HG03521 (cell line): ENCODE measurements around the gene EIF2B4.

ENCODE experiments used
- ATAC-seq: cut with Tn5 transposase; IDR thresholded peaks from one replicate; pipeline ENCODE4 v1.9.1; 2021; ENCODE audit warnings: mild to moderate bottlenecking, moderate library complexity; ENCODE audit not compliant: unreplicated experiment

Gene EIF2B4

DNA sequence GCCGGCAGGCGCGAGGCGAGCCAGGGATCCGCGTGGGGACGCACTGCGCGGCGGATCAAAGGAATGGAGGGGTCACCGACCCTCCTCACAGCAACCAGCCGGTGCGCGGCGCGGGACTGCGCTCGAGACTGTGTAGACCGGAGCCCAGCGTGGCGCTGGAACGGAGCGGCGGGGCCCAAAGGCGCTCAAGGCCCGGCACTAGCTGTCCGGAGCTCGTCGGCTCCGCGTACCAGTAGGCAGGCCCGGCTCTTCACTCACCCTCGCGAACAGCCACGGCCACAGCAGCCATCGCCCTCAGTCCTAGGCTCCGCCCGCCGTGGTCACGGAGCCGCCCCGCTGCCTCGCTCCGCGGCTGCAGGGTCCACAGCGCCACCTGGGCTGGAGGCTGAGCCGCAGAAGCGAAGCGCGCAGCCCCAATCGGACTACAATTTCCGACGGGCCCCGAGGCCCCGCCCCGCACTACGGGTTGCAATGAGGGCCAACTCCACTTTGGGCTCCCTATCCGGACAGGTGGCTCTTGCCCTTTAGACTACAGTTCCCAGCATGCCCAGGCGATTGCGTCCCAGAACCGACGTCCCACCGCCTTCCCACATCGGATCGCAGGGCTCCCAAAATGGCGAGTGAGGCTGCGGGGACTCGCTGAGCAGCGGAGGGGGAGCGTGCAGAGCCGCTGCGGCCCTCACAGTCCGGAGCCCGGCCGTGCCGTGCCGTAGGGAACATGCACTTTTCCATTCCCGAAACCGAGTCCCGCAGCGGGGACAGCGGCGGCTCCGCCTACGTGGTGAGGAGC is at the start of gene EIF2B4, which contains the start of gene SNX17:
EIF2B4 (minus strand) TSS at position 313 of the 790 bp plus-strand sequence; CDS start at position 289, 24 bp downstream.
SNX17 (plus strand) TSS at position 591 of the 790 bp plus-strand sequence; CDS start at position 719, 128 bp downstream.
- ATAC-seq = peak; percentile 90

DNA sequence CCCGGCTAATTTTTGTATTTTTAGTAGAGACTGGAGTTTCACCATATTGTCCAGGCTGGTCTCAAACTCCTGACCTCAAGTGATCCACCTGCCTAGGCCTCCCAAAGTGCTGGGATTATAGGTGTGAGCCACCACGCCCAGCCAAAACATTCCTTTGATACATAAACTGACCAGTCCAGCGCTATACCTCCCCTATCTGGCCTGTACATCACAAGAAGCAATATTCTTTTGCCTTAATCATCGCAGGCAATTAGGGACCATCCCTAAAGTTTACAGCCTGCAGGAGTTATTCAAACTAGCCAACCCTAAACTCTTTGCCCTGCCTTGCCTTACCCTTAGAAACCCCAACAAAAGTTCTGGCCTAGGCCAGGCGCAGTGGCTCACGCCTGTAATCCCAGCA is 46.0 kb upstream of the EIF2B4 start:
- no peak for ATAC-seq

DNA sequence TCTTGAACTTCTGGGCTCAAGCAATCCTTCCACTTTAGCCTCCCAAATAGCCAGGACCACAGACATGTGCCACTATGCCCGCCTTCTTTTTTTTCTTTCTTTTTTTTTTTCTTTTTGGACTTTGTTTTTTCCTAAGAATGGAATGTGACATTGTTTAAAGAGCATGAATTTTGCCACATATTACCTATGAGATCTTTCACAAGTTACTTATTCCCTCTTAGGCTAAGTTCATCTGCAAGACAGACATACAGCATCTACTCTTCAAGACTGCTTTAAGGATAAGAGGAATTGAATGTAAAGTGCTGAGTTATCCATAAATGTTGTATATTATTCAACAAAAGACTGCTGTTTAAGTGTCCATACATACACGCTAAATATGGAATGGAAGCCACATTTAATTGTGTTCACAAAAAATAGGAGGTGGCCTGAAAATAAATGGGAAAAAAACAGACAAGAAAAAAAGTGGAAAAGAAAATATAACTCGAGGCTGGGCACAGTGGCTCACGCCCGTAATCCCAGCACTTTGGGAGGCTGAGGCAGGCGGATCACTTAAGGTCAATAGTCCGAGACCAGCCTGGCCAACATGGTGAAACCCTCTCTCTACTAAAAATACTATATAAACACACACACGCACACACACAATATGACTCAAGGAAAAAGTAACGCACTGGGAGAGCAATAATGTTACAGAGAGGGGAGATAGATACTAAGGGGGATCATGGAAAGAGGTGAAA is 42.4 kb upstream of the EIF2B4 start:
- ATAC-seq = no peak

DNA sequence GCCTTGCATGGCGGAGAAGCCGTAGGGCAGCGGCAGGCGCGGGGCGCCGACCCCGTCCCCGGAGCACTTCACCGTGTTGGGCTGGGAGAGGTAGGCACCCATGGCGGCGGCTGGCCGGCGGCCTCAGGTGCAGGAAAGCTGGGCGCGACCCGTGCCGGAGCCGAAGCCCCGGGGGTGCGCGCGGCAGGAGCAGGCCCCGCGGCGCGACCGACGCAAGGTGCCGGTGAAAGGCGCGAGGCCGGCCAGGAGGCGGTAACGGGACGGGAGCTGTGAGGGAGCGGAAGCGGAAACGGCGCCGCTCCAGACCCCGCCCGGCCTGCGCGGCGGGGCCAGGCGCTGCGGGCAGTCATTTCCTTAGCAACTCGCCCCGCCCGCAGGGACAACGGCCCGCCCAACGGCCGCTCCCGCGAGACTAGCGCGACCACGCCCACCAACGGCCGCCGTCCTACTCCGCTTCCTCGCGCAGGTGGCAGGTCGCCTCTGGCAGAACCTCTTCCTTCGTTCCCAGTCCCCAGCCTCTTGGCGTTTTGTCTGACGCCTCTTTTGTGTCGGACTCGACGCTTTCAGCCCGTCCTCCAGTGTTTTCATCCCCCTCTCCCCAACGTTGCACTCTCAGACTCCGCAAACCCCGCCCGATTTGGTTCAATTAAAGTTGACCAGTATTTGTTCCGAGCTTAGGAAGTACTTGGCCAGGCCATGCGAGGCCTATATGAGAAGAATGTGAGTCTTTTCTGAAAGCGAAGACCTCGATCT is 39.4 kb upstream of the EIF2B4 start, which contains the start of gene PPM1G:
PPM1G (minus strand) TSS at position 271 of the 753 bp plus-strand sequence; CDS start at position 102, 169 bp downstream.
- ATAC-seq = peak; percentile 91

DNA sequence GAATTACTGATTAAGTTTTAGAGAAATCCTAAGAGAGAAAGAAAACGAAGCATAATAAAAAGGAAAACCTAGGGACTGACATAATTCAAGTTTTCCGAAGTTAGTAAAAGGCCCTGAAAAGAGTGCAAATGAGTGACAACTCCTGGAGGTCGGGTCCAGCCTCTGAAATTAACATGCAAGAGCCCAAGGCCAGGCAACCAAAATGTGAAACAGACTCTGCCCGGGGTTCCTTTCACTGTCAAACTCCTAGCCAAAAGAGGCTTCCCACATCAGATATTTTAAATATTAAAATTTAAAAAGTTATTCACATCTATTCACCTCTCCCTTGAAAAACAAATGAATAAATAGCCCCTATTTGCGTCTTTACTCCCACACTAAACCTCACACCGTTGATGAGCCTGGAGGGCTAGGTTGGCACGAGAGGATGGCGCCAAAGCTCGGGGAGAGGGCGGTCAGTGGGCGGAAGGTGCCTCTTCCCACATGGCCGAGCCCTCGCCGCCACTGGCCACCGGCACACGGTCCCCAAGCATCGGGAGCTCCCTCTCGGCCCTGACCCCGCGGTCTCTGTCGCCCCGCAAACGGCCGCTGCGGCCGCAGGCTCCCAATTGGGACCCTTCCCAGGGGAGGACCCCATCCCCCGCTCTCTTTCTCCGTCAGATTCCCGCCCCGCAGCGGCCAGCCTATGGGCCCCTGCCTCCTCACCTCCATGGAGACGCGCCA is 38.6 kb upstream of the EIF2B4 start:
- peak; percentile 22 for ATAC-seq

DNA sequence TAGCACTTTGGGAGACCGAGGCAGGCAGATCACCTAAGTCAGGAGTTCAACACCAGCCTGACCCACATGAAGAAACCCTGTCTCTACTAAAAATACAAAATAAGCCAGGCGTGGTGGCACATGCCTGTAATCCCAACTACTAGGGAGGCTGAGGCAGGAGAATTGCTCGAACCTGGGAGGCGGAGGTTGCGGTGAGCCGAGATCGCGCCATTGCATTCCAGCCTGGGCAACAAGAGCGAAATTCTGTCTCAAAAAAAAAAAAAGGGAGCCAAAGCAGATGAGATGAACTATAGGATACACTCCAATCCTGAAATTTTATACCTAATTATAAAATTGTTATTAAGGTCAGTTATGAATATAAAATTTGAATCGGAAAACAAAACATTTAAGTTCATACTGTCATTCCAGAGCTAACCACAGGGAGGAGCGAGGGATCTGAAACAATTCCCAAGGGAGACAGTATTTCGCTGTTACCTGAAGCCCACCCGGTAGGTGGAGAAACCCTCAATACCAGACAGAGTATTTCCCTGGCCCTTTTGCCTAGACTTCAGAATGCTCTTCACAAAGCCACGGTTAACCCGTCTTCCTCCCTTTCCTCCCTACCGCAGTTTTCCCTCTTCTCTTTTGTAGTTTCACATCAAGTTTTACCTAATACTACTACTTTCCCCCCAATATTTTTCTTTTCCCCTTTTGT is 37.8 kb upstream of the EIF2B4 start:
- ATAC-seq = no peak

DNA sequence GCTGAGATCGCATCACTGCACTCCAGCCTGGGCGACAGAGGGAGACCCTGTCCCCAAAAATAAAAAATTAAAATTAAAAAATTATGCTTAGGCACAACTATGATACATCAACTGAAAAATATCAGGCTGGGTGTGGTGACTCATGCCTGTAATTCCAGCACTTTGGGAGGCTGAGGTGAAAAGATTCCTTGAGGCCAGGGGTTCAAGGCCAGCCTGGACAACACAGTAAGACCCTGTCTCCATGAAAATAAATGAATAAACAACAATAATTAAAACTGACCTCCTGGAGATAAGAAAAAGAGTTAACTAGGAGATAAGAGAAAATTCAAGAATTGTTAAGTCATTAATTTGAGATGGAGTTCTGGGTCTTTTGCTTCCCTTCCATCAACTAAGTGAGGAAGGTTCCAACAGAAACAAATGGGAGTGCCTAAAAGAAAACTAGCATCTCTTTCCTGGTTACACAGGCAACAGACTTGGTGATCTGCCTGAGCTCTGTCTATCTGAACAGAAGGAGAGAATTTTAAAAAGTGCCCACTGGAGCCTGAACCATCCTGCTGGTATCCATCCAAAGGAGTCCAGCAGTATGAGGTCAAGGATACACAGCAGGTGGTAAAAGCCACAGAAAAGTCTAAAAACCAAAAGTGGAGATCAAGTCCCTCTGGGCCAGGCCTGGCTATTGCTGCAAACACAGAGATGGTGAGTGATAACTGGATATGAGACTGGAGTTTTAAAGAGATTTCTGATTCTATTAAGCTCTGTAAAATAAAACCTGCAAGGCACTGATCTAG is 30.4 kb upstream of the EIF2B4 start:
- ATAC-seq = no peak

DNA sequence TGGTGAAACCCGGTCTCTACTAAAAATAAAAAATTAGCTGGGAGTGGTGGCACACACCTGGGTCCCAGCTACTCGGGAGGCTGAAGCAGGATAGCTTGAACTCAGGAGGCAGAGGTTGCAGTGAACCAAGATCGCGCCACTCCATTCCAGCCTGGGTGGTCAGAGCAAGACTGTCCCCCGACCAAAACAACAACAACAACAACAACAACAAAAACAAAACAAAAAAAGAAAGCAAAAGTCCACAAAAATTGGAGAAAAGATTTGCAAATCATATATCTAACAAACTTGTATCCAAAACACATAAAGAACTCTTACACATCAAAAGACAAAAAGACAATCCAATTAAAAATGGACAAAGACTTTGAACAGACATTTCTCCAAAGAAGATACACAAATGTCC is 28.8 kb upstream of the EIF2B4 start:
- ATAC-seq = no peak

DNA sequence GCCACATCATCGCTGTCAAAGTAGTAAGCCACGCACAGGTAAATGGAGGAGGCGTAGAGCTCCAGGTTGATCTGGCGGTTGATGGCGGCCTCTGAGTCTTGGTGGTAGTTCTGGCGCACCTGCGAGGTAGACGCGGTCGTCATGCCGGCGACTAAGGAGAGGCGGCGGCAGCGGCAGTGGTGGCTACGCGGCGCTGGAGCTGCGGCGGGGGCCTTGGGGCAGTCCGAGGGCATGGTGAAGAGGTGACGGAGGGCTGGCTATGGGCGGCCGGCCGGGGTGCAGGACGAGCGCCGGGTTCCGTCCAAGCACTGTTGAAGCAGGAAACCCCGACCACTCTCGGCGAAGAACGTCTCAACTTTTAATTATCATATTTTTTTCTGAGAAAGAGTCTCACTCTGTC is 23.1 kb upstream of the EIF2B4 start:
- ATAC-seq = no peak

DNA sequence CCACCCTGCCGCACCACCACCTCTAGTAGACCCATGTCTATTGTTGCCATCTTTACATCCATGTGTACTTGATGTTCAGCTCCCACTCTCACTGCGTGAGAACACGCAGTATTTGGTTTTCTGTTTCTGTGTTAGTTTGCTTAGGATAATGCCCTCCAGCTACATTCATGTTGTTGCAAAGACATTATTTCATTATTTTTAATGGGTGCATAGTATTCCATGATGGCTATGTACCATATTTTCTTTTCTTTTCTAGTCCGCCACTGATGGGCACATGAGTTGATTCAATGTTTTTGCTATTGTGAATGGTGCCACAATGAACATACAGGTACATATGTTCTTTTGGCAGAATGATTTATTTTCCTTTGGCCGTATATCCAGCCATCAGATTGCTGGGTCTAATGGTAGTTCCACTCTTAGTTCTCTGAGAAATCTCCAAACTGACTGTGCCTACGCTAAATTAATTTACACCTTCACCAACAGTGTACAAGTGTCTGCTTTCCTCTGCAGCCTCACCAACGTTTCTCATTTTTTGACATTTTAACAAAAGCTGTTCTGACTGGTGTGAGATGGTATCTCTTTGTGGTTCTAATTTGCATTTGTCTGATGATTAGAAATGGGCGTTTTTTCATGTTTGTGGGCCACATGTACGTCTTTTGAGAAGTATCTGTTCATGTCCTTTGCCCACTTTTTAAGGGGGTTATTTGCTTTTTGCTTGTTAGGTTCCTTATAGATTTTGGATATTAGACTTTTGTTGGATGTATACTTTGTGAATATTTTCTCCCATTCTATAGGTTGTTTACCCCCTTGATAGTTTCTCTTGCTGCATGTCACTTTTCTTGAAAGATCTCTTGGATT is 20.9 kb upstream of the EIF2B4 start:
- ATAC-seq = no peak

DNA sequence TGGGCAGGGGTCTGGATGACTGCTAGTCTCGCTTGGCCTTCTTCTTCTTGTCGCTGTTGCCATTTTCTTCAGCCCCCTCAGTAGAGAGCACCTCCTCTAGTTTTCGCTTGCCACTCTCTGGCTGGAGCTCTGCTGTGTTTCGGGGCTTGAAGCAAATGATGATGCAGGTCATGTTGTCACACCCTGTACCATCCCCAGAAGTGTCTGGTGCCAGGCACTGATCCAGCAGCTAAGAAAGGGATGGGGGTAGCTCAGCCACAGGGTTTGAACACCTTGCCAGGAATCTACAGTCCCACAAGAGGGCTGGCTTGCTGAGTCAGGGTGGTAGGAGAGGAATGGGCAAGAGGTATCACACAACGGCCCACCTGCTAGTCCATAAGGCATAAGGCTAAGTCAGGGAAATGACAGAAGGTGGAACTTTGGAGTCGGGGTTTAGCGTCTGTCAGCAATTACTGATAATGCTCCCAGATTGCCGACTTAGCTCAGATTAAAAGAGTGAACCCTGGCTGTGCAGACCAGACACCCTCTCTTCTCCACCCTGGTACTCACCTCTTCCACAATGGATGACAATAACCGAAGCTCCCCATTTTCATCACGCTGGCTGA is 11.5 kb upstream of the EIF2B4 start:
- ATAC-seq = no peak

DNA sequence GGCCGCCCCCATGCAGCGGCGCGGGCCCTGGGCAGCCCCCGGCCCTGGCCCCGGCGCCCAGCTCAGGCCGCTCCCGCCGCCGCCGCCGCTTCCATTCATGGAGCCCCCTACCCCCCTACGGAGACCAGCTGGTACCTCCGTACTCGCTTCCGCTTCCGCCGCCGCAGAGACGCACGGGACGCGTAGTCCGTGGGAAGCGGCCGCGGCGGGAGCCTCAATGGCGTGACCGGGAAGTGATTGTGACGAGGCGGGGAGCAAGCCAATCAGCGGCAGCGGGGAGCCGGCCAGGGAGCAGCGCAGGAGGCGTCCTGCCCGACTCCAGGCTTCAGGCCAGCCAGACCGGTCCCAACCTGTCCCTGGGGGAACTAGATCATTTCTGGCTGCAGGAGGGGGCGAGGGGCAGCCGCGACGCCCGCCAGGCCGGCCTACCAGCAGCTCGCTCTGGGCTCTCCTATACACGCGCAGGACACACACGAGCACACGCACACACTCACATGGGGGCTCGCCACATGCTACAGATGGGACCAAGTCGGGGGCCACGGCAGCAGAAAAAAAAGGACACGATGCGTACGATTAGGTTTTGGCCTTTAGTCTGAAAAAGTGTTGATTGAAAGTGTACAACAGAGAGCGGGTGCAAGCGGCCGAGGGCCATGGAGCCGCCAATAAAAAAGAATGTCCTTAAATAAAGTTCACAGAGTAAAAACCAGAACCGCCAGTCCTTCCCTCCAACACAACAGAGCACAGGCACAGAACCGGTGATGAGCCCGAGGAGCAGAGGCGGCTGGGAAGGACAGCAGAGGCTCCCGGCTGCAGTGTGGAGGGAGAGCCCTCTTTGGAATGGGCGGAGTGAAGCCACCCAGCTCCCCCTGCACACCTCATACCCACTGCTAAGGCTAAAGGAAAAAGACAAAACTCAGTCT is 10.7 kb upstream of the EIF2B4 start, which contains the start of gene ZNF513:
ZNF513 (minus strand) TSS at position 109 of the 920 bp plus-strand sequence. CDS start 208 bp downstream, outside the sequence.
- ATAC-seq = peak; percentile 83

DNA sequence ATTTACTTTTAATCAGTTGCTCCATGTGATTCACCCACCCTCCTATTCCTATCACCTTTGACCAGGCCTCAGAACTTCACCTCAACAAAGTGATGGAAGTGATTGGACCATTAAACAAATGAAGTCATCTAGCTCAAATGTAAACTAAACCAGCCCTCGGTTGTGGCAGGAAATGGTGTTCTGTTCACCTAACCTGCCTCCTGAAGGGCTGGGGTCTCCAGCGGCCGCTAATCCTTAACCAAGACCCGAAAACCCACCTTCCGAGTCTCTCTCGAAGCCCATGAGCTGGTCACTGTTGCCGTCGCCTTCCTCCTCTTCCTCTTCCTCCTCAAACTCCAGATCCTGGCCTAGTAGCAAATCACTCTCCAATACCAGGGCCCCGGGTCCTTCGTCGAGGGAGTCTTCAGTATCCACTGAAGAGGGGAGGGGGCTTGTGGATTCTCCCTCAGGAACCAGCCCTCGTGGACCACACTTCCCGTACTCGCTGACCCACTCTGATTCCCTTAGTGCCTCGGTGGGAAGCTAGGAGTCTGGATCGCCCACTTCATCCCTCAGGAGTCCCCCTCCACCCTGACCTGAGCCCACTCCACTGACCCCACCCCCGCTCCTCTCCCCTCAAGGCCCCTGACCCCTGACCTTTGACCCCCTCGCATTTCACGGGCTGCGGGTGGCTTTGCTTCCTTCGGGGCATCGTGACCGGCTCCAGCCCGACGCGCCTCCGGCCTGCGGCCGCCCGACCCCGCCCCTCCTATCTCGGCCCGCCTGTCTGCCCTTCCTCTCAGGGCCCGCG is 9.9 kb upstream of the EIF2B4 start:
- no peak for ATAC-seq

DNA sequence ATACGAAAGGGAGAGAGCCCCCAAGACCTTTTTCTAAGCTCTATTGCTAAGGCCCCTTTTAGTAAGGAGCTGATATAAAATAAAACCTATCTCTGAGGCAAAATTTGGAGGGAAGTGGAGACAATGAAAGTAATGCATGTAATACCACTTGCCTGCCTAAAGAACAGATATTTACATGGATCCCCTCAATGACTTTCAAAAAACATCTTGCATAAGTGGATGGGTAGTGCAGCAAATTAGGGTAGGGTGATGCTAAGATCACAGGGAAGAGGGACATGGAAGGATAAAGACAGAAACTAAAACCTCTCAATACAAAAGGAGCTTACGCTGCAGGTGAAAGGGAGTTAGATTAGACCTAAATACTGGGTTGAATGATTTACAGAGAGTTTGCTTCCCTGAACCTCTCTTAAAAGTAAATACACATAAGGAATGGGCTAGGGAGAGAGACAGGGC is 9.3 kb upstream of the EIF2B4 start:
- ATAC-seq = no peak

DNA sequence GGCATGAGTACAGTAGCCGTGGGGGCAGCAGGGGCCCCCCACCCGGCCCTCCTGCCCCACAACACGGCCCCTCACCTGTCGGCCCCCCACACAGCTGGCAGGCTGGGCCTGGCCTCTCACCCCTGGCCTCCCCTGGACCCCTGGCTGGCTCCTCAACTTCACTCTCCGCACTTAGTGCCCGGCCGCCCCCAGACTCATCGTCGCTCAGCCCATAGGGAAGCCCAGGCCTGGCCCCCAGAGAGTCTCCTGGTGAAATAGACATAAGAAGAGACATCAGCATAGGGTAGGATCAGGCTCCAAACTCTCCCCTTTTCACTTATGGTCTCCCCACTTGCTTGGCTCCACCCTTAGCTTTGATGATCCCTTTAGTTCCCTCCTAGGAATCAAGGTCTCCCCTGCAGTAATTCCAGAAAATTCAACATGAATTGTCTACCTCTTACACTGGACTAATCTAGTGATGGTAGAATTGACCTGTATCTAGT is 8.7 kb upstream of the EIF2B4 start:
- ATAC-seq = no peak
